Caco-2 (cell line): Measurements from ENCODE around the gene GALK1. TPM values are rescaled to one million over a fixed set of nuclear protein-coding genes. Genes with fewer than 3 reads are reported as not detected.
"Not testable (repeated sequence)": the region's sequence is repeated elsewhere in the genome, so short reads cannot be mapped to it uniquely, and the experiment has no call there.

Experiments used
- BruUV-seq: library from RNA; stranded (reverse); fragments of 400-500 nt; replicated peaks from 2 replicates; lab custom pipeline; 2021; lab: Mats Ljungman, UMichigan
- CTCF ChIA-PET: fragments of 300-600 bp; sonication (Branson Sonifier 250); formaldehyde crosslinking; loops from one replicate; lab custom pipeline; 2022; ENCODE audit warnings: antibody characterized with exemption; lab: Charles Lee
- POLR2A ChIA-PET: fragments of 300-600 bp; sonication (Branson Sonifier 250); formaldehyde crosslinking; loops from one replicate; lab custom pipeline; 2022; ENCODE audit warnings: antibody characterized with exemption; lab: Charles Lee
- DNase-seq, 2 experiments: peaks; one replicate each; pipeline versions ENCODE4 v3.0.0 to v3.0.0-alpha.2; 2020 to 2022
- H3K27me3 ChIP-seq: replicated peaks from 2 replicates; pipeline ENCODE4 v1.6.0; 2011; ENCODE audit warnings: low read length; ENCODE audit not compliant: control insufficient read depth, insufficient read depth
- H3K36me3 ChIP-seq: 2 replicates; pipeline ENCODE4 v1.5.1; 2011; ENCODE audit warnings: low read length; ENCODE audit not compliant: control insufficient read depth, insufficient read depth
- H3K4me1 ChIP-seq: fragments of 250-450 bp; sonication (Bioruptor Pico); 2 replicates; pipeline ENCODE4 v1.5.1; 2020; ENCODE audit warnings: mild to moderate bottlenecking
- H3K4me3 ChIP-seq: 2 replicates; pipeline ENCODE4 v1.5.1; 2011; ENCODE audit warnings: low read depth, mild to moderate bottlenecking, control low read depth, low read length
- H3K9me3 ChIP-seq: fragments of 250-450 bp; sonication (Bioruptor Pico); 2 replicates; pipeline ENCODE4 v1.5.1; 2020; ENCODE audit warnings: mild to moderate bottlenecking, moderate library complexity
- H3K27ac Mint-ChIP-seq: one replicate; pipeline ENCODE4 v1.8.0; 2022; ENCODE audit warnings: mixed read lengths; ENCODE audit not compliant: unreplicated experiment
- H3K27me3 Mint-ChIP-seq: one replicate; pipeline ENCODE4 v1.8.0; 2022; ENCODE audit warnings: mixed read lengths; ENCODE audit not compliant: insufficient read depth, unreplicated experiment
- H3K36me3 Mint-ChIP-seq: one replicate; pipeline ENCODE4 v1.8.0; 2022; ENCODE audit warnings: mild to moderate bottlenecking, mixed read lengths; ENCODE audit not compliant: insufficient read depth, unreplicated experiment
- H3K4me1 Mint-ChIP-seq: one replicate; pipeline ENCODE4 v1.8.0; 2022; ENCODE audit warnings: low read depth, mixed read lengths; ENCODE audit not compliant: unreplicated experiment
- H3K4me3 Mint-ChIP-seq: one replicate; pipeline ENCODE4 v1.8.0; 2022; ENCODE audit warnings: mild to moderate bottlenecking, moderate library complexity, mixed read lengths; ENCODE audit not compliant: unreplicated experiment
- H3K9me3 Mint-ChIP-seq: one replicate; pipeline ENCODE4 v1.8.0; 2022; ENCODE audit warnings: mixed read lengths; ENCODE audit not compliant: unreplicated experiment
- intact Hi-C: fragments of 100-400 bp; cut with micrococcal nuclease; formaldehyde crosslinking; loops from one replicate; pipeline ENCODE4 v1.10.0; 2022; ENCODE audit not compliant: unreplicated experiment
- total RNA-seq: library from RNA; stranded (reverse); gene quantifications from 2 replicates; pipeline ENCODE4 v1.2.3, GENCODE V29; 2022
- TF ChIP-seq, protein P1 (sequence below), 2 experiments: fragments of 200-600 bp in 1 of 2; IDR thresholded peaks; 1 replicate in 1 of 2; 2 replicates in 1 of 2; pipeline versions ENCODE4 v1.5.1 to v1.8.0; 2011 to 2022; ENCODE audit warnings: antibody characterized with exemption in 1 of 2, control low read depth in 1 of 2, inconsistent platforms in 1 of 2, low read depth in 1 of 2, low read length in 1 of 2, mild to moderate bottlenecking in 1 of 2, moderate library complexity in 1 of 2; ENCODE audit not compliant: insufficient read depth in 1 of 2, severe bottlenecking in 1 of 2, unreplicated experiment in 1 of 2

The GALK1 gene
- total RNA-seq, 1 experiment from 2014 or later: 41.1 TPM

- H3K4me3 Mint-ChIP-seq: no peak overlapping the region
These were observed 48.4 kb upstream of the GALK1 start for GRCh38 chr17:75813081-75814020.

DNA sequence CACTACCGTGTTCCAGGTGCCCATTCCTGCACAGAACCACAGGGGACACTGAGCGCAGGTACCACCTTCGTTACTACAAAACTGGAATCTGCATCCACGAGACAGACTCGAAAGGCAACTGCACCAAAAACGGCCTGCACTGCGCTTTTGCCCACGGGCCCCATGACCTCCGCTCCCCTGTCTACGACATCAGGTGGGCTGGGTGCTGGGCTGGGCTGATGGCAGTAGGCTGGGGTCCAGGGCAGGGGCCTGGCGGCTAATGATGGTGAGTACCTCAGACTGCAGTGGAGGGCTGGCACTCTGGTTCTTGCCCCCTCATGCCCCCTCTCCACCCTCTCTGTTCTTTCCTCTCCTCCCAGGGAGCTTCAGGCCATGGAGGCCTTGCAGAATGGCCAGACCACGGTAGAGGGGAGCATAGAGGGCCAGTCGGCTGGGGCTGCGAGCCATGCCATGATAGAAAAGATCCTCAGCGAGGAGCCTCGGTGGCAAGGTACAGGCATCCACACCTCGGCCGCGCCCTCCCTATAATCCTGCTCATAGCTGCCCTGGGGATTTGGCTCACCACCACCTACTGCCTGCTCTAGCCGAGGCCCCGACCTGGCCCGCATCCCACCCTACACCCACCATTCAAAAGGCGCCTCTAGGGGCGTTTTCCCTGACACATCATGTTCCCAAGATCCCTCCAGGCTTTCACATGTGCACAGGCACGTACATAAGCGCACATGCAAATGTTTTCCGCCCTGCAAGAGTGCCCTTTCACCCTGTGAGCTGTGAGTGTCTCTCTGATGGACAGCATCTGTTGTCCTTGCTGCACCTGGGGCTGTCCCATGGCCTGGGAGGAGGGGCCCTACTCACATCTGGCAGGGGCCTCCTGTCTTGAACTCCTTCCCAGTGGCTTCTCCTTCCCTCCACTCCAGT, 47.4 kb upstream of the GALK1 start:
- intact Hi-C loops: no loop called here
- H3K36me3 ChIP-seq: peaks cover 8% of the 10 kb centered on the region
- H3K9me3 ChIP-seq: no peaks in the 10 kb centered on the region
- DNase-seq: no peak
- ChIA-PET POLR2A (interaction anchor here (0.5 kb wide), 1 partner anchor 23 kb away, joined by 3 read pairs; no protein-coding TSS in a partner anchor), CTCF (no interaction called here)
- no TSS peak for BruUV-seq
- no peaks in the 10 kb centered on the region for H3K27me3 ChIP-seq
- Mint-ChIP-seq H3K4me1 (peaks cover 13% of the 10 kb centered on the region), H3K9me3 (no peaks in the 10 kb centered on the region), H3K36me3 (peaks cover 21% of the 10 kb centered on the region), H3K4me3 (no peak overlapping the region), H3K27ac (no peak overlapping the region), H3K27me3 (no peaks in the 10 kb centered on the region)
- TF ChIP-seq, protein P1, sequence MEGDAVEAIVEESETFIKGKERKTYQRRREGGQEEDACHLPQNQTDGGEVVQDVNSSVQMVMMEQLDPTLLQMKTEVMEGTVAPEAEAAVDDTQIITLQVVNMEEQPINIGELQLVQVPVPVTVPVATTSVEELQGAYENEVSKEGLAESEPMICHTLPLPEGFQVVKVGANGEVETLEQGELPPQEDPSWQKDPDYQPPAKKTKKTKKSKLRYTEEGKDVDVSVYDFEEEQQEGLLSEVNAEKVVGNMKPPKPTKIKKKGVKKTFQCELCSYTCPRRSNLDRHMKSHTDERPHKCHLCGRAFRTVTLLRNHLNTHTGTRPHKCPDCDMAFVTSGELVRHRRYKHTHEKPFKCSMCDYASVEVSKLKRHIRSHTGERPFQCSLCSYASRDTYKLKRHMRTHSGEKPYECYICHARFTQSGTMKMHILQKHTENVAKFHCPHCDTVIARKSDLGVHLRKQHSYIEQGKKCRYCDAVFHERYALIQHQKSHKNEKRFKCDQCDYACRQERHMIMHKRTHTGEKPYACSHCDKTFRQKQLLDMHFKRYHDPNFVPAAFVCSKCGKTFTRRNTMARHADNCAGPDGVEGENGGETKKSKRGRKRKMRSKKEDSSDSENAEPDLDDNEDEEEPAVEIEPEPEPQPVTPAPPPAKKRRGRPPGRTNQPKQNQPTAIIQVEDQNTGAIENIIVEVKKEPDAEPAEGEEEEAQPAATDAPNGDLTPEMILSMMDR (IDR thresholded peaks at IDR 0.05; ENCODE audit: insufficient read depth in 1 of 2, low read depth in 1 of 2, low read length in 1 of 2, severe bottlenecking in 1 of 2, unreplicated experiment in 1 of 2): no peak
- H3K4me3 ChIP-seq: no peak overlapping the region
- H3K4me1 ChIP-seq: peaks cover 9% of the 10 kb centered on the region

More at GRCh38 chr17:75813081-75814020, 48.4 kb upstream of the GALK1 start:
- DNase-seq: no peak
- TF ChIP-seq, protein P1 (IDR thresholded peaks at IDR 0.05; ENCODE audit: insufficient read depth in 1 of 2, low read depth in 1 of 2, low read length in 1 of 2, severe bottlenecking in 1 of 2, unreplicated experiment in 1 of 2): no peak
- POLR2A ChIA-PET: no interaction called here
- Mint-ChIP-seq H3K36me3 (peaks cover 25% of the 10 kb centered on the region), H3K9me3 (no peaks in the 10 kb centered on the region), H3K27ac (no peak overlapping the region), H3K4me1 (peaks cover 7% of the 10 kb centered on the region), H3K27me3 (no peaks in the 10 kb centered on the region)
- intact Hi-C loops: no loop called here
- H3K4me3 ChIP-seq: no peak overlapping the region
- BruUV-seq: no TSS peak
- H3K27me3 ChIP-seq: no peaks in the 10 kb centered on the region
- H3K36me3 ChIP-seq: peaks cover 8% of the 10 kb centered on the region
- no peaks in the 10 kb centered on the region for H3K9me3 ChIP-seq
- CTCF ChIA-PET: interaction anchor here (0.6 kb wide), 1 partner anchor 16 kb away, joined by 4 read pairs; no protein-coding TSS in a partner anchor
- peaks cover 8% of the 10 kb centered on the region for H3K4me1 ChIP-seq

DNA sequence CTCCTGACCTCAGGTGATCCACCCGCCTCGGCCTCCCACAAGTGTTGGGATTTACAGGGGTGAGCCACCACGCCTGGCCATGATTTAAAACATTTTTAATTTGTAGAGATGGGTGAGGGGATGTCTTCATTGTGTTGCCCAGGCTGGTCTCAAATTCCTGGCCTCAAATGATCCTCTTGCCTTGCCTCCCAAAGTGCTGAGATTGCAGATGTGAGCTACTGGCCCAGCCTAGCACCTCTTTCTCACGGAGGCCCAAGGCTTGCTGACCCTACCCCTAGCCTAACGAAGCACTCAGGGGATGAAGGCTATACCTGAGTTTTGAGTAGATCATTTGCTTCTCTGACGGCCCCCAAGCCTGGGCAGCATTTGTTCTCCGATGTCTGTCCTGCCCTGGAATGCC, 46.2 kb upstream of the GALK1 start:
- Histone ChIP-seq H3K27me3 (no peaks in the 10 kb centered on the region), H3K36me3 (peaks cover 5% of the 10 kb centered on the region), H3K4me3 (no peak overlapping the region), H3K9me3 (no peaks in the 10 kb centered on the region), H3K4me1 (peaks cover 9% of the 10 kb centered on the region)
- Mint-ChIP-seq H3K36me3 (peaks cover 14% of the 10 kb centered on the region), H3K4me1 (peaks cover 13% of the 10 kb centered on the region), H3K4me3 (no peak overlapping the region), H3K27ac (no peak overlapping the region), H3K27me3 (no peaks in the 10 kb centered on the region), H3K9me3 (no peaks in the 10 kb centered on the region)
- intact Hi-C loops: no loop called here
- ChIA-PET POLR2A (interaction anchor here (1.0 kb wide), 1 partner anchor 31 kb away, joined by 3 read pairs; no protein-coding TSS in a partner anchor), CTCF (no interaction called here)
- TF ChIP-seq, protein P1 (IDR thresholded peaks at IDR 0.05; ENCODE audit: insufficient read depth in 1 of 2, low read depth in 1 of 2, low read length in 1 of 2, severe bottlenecking in 1 of 2, unreplicated experiment in 1 of 2): no peak
- no TSS peak for BruUV-seq
- DNase-seq: no peak

DNA sequence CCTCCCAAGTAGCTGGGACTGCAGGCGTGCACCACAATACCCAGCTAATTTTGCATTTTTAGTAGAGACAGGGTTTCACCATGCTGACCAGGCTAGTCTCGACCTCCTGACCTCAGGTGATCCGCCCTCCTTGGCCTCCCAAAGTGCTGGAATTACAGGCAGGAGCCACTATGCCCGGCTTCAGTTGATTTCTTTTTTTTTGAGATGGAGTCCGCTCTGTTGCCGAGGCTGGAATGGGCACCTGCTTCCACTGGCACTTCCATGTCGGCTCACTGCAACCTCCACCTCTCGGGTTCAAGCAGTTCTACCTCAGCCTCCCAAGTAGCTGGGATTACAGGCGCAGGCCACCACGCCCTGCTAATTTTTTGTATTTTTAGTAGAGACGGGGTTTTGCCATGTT, 45.8 kb upstream of the GALK1 start:
- H3K27me3 ChIP-seq, DNase-seq, BruUV-seq, CTCF ChIA-PET, H3K27ac Mint-ChIP-seq, H3K4me3 ChIP-seq, H3K4me1 ChIP-seq, H3K27me3 Mint-ChIP-seq, H3K4me3 Mint-ChIP-seq, H3K36me3 ChIP-seq, intact Hi-C loops, H3K9me3 ChIP-seq, H3K9me3 Mint-ChIP-seq: not testable (repeated sequence)
- Mint-ChIP-seq H3K36me3 (peaks cover 14% of the 10 kb centered on the region), H3K4me1 (peaks cover 13% of the 10 kb centered on the region)
- POLR2A ChIA-PET: interaction anchor here (1.0 kb wide), 1 partner anchor 31 kb away, joined by 3 read pairs; no protein-coding TSS in a partner anchor
